Putamen (tissue), 1 donor: ENCODE data around the gene ZNF180.
"Not testable (repeated sequence)": the region's sequence is repeated elsewhere in the genome, so short reads cannot be mapped to it uniquely, and the experiment has no call there.

Source experiments
- DNase-seq: peaks from one replicate; pipeline ENCODE4 v3.0.0-alpha.2; 2016; ENCODE audit warnings: low spot score

Gene ZNF180

DNA sequence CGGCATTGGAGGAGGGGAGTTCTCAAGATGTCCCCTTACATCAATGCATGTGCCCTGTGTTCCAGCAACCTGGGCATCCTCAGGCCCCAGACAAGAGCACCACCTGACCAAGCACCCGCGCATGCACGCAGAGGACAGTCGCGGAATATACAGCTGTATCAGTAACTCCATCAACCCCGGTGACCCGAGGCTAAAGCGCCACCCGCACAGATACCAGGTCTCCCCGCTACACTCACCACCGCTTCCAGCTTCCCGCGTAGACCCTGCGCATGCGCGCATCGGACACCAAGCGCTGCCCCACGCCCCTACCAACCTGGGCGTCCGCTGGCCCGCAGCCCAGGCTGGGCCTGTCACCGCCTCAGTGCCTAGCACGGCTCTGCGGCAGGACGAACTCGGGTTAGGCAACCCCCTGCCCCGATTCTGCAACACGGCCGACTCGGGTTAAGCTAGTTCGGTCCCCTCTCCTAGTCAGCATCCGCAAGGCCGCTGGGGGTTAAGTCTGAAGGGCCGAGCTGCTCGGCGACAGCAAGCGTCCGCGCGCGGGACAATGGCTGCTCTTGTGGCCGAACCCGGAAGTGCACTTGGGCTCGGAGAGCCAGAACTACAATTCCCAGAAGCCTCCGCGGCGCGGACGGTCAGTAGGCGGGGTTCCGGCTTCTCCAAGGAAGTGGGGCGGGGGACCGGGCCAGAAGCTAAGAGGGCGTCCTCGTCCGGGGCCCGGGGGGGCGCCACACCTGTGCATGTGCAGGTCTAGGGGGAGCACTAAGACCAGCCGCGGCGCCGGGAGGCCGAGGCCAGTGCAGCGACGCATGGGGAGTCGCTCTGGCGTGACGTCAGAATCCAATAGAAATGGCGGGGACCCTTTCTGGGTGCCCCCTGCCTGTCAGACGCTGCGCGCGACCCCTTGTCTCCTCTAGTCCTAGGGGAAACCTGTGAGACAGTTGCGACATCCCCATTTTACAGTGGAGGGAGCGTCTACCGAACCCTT lies at the start of gene ZNF180:
ZNF180 (minus strand) TSS at position 561 of the 988 bp plus-strand sequence. CDS start 3,188 bp downstream, outside the sequence.
- peak; percentile 96 for DNase-seq

GRCh38 chr19:44549507-44549906 lies 49.2 kb upstream of the ZNF180 start:
- no peak for DNase-seq

GRCh38 chr19:44548736-44549135 lies 48.4 kb upstream of the ZNF180 start:
- no peak for DNase-seq

DNA sequence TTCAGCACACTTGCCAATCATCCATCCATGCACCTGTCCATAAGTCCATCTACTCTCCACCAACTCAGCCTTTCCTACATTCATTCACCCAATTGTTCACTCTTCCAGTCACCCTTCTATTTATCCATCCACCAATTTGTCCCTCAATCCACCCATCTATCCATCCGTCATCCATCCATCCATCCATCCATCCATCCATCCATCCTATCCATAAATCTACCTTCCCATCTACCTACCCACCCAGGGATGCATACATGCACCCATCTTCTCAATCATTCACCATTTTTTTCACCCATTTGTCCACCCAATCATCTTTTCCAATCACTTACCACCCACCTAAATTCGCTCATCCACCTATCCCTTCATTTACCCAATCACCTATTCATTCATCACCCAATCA lies 43.7 kb upstream of the ZNF180 start:
- DNase-seq, result no peak

DNA sequence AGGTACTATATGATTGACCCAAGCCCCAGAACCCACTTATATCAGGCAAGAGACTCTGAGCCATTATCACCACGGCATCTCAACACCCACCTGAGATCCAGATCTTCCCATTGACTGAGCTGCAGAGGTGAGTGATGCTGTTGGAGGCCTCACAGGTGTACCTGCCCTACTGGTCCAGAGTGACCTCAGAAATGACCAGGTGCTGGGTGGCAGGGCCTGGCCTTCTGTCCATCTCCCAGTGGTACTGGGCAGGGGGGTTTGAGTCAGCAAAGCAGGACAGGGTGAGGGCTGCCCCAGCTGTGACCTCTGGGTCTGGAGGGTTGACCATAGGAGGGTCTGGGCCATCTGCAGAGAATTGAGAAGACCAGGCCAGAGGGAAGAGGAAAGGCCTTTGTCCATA lies 42.3 kb upstream of the ZNF180 start:
- no peak for DNase-seq

DNA sequence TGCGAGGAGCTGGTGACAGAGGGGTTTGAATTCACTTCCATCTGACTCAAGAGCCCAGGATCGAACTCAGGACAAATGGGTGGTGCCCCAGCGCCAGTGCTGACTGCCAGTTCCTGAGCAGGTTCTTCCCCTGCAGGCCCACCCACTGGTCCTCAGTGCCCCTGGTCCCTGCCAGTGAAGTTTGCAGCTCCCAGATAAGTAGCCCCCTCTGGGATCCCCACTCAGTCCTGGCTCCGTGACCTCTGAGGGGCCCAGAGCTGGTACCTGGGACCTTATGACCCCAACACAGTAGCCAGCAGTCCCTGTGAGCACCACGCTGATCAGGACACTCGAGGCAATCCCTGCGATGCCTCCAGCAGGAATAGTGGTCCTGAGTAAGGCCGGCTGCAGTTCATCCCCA lies 40.4 kb upstream of the ZNF180 start:
- no peak for DNase-seq

DNA sequence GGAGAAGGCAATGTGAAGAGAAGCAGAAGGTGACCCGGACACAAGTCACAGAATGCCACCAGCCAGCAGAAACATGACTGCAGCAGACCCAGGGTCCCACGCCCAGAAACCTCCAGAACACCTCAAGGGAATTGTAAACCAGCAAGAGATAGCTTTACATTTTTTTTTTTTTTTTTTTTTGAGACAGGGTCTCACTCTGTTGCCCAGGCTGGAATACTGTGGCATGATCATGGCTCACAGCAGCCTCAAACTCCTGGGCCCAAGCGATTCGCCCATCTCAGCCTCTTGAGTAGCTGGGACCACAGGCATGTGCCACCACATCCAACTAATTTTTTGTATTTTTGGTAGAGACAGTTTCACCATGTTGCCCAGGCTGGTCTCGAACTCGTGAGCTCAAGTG lies 39.7 kb upstream of the ZNF180 start:
- no peak for DNase-seq

DNA sequence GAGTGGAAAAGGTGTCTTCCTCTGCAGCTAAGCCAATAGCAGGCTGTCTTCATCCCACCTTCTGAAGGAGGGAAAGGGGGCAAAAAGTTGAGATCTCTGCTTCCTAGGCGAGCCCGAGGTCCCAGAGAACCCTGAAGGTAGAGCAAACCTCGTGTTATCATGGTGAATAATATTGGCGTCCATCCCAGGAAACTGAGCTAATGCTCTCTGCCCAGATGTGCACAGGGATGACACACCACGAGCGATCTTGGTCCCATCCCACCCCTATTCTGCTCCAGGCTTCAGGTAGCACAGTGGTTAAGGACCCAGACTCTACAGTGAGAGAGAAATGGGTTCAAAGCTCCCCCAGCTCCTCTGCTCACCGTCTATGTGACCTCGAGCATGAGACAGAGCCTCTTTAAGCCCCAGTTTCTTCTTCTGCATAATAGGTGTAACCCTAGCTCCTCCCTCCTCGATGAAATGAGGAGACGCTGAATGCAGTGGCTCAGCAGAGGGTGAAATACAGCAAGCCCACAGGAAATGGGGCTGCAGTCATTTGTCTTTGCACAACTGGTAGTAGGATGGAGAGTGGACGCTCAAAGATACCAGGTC lies 39.0 kb upstream of the ZNF180 start:
- DNase-seq, result no peak

- DNase-seq, result not testable (repeated sequence)
Observed at GRCh38 chr19:44535361-44535760, 35.0 kb upstream of the ZNF180 start.

DNA sequence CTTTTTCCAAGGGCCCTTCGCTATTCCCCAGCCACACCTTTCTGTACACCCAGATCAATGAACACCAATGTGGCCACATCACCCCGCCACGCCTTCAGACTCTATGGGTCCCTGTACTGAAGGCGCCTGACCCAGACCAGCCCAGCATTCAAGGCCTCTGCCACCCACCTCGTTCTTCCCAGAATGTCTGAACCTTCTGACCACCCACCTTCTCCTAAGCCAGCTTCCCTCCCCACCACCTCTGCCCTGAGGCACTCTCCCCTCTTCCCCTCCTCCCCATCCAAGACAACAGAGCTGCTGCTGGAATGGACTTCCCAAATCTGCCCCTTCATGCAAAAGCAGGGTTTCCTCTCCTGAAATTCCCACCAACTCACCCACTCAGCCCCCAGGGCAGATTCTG lies 32.5 kb upstream of the ZNF180 start:
- DNase-seq, result no peak

GRCh38 chr19:44530777-44531176 lies 30.5 kb upstream of the ZNF180 start:
- DNase-seq, result no peak

- no peak for DNase-seq
Observed at GRCh38 chr19:44529536-44529935, 29.2 kb upstream of the ZNF180 start, which contains the start of gene CEACAM20. Gene CEACAM20 (minus strand): TSS chr19:44529675. CDS start chr19:44529509, 166 bp downstream.

- no peak for DNase-seq
Observed at GRCh38 chr19:44527554-44527953, 27.2 kb upstream of the ZNF180 start.

DNA sequence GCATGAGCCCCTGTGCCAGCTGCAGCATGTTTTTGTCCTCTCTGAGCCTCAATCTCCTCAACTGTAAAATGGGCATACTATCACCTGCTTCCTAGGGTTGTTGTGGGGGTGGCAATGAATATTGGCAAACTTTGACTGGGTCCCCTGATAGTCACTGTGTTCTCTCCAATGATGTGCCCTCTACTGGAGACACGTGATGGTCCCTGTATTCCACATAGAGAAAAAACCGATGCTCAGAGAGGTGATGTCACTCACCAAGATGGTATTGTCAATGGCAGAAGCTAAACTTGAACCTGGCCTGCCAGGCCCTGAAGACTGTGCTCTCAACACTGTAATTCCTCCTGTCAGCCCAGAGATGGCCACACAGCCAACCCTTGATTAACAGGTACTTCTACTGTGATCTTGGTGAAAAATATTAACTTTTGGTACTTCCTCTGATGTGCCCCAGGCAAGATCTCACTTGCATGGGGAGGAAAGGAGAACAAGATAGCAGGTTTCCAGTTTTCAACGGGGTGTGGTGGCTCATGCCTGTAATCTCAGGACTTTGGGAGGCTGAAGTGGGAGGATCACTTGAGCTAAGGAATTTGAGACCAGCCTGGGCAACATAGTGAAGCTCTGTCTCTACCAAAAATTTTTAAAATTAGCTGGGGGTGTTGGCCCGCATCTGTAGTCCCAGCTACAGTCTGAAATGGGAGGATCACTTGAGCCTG lies 25.6 kb upstream of the ZNF180 start:
- DNase-seq, result no peak

GRCh38 chr19:44521370-44521769 lies 21.0 kb upstream of the ZNF180 start:
- DNase-seq, result no peak

GRCh38 chr19:44517146-44517545 lies 16.8 kb upstream of the ZNF180 start:
- DNase-seq, result no peak

GRCh38 chr19:44515907-44516306 lies 15.6 kb upstream of the ZNF180 start:
- DNase-seq, result no peak

DNA sequence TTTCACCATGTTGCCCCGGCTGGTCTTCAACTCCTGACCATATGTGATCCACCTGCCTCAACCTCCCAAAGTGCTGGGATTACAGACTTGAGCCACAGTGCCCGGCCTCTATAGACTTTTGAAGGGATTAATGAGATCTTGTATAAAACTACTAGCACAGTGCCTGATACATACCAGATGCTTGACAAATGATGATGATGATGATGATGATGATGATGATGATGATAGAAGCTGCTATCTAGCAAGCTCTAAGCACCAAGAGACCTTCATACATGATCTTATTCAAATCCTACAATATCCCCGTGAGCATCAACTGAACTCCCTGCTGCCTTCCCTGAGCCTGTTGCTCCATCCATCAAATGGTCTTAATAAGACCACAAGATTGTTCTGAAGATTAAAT lies 14.7 kb upstream of the ZNF180 start:
- DNase-seq, result no peak

GRCh38 chr19:44512326-44513298 lies 12.3 kb upstream of the ZNF180 start:
- DNase-seq, result no peak

GRCh38 chr19:44509478-44509877 lies 9.2 kb upstream of the ZNF180 start:
- DNase-seq, result no peak

- no peak for DNase-seq
Observed at GRCh38 chr19:44499559-44499958, 763 bp downstream of the ZNF180 start.
